HG03025 (cell line): ENCODE measurements around the gene OR2L5.

ENCODE experiments used
- ATAC-seq: cut with Tn5 transposase; IDR thresholded peaks from one replicate; pipeline ENCODE4 v1.9.1; 2021; ENCODE audit warnings: mild to moderate bottlenecking, moderate library complexity; ENCODE audit not compliant: unreplicated experiment, low FRiP score

OR2L5 gene

GRCh38 chr1:248013229-248013710, at the start of gene OR2L5:
TSS of gene OR2L5 (plus strand) at chr1:248013660. CDS start at chr1:248021948, 8,288 bp downstream.
- ATAC-seq: no peak

- no peak for ATAC-seq
These were observed 48.5 kb upstream of the OR2L5 start, which contains the start of gene OR2AK2 for GRCh38 chr1:247964933-247965332. TSS of gene OR2AK2 (plus strand) at chr1:247965233. CDS start at chr1:247965377, 144 bp downstream.

GRCh38 chr1:247966532-247967204, 46.8 kb upstream of the OR2L5 start:
- peak; percentile 54 for ATAC-seq

- ATAC-seq: no peak
These were observed 20.5 kb upstream of the OR2L5 start for GRCh38 chr1:247992986-247993385.

GRCh38 chr1:247998811-247999210, 14.6 kb upstream of the OR2L5 start:
- ATAC-seq: no peak

- ATAC-seq: no peak
These were observed 13.3 kb upstream of the OR2L5 start for GRCh38 chr1:248000169-248000568.

- no peak for ATAC-seq
These were observed 5.7 kb upstream of the OR2L5 start for GRCh38 chr1:248007778-248008177.

- ATAC-seq: no peak
These were observed 3.8 kb upstream of the OR2L5 start for GRCh38 chr1:248009681-248010080.

GRCh38 chr1:248015803-248016202, 2.3 kb downstream of the OR2L5 start:
- ATAC-seq: no peak

GRCh38 chr1:248029770-248030169, 16.3 kb downstream of the OR2L5 start, which contains the start of gene OR2L2:
TSS of gene OR2L2 (plus strand) at chr1:248030070. CDS start at chr1:248038268, 8,198 bp downstream.
- no peak for ATAC-seq

- no peak for ATAC-seq
These were observed 31.7 kb downstream of the OR2L5 start for GRCh38 chr1:248045209-248045608.

- no peak for ATAC-seq
These were observed 33.1 kb downstream of the OR2L5 start, which contains the start of gene OR2L3 for GRCh38 chr1:248046536-248046935. TSS of gene OR2L3 (plus strand) at chr1:248046836. CDS start at chr1:248060682, 13,846 bp downstream.

GRCh38 chr1:248047008-248047407, 33.5 kb downstream of the OR2L5 start:
- ATAC-seq: no peak

GRCh38 chr1:248054671-248055070, 41.2 kb downstream of the OR2L5 start:
- ATAC-seq: no peak

GRCh38 chr1:248055261-248055660, 41.8 kb downstream of the OR2L5 start:
- no peak for ATAC-seq

GRCh38 chr1:248065071-248065470, 51.6 kb downstream of the OR2L5 start:
- no peak for ATAC-seq

GRCh38 chr1:248065604-248066003, 52.1 kb downstream of the OR2L5 start:
- no peak for ATAC-seq
